Bone marrow (tissue), 2 donors: Measurements from ENCODE around the gene ACTL10.

ENCODE experiments used
- DNase-seq, 2 donors: peaks; one replicate each; lab custom pipeline; 2025; lab: John Stamatoyannopoulos, UW

ACTL10 gene

DNA sequence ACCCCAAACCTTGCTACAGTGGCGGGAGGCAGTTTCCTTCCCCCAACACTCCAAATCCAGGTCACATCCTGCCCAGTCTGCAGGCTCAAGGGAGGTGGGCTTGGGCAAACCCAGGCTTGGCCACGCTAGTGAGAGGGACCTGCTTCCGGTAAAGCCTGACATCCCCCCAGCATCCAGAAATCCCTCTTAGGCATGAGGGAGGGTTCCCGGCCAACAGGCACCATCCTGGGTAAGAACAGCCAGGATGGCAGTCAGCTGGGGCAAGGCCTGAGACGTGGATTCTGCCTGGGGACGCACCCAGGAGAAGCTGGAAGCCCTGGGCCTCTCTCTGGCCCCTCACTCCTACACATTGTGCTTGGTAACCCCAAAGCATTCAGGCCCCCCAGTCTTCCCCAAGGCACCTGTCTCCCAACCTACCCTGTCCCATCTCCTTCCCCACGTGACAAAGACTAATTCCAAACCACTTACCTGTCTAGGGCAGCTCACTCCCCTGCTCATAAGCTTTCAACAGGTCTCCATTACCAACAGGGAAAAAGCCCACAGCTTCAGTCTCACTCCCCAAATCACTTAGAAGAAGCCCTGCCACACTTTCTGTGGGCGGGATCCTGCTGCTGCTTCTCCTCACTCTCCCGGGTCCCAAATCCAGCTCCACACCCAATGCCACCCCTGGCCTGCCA, 2.5 kb upstream of the ACTL10 start:
- no peak for DNase-seq

DNA sequence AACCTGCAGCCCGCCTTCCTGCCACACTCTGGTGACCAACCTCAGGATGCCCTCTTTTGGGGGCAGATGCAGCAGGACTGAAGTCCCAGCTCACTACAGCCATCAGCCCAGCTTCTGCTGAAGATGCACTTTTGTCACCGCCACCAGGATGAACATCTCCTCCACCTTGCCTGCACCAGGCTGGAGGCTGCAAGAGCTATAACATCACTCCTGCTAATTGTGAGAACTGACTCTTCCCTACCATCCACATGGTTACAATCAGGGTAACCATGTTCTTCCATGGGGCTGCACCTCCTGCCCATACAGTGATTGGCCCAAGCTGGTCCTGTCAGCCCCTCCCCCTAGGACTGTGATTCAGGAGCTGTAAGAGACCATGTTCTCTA, 2.0 kb upstream of the ACTL10 start:
- no peak for DNase-seq

DNA sequence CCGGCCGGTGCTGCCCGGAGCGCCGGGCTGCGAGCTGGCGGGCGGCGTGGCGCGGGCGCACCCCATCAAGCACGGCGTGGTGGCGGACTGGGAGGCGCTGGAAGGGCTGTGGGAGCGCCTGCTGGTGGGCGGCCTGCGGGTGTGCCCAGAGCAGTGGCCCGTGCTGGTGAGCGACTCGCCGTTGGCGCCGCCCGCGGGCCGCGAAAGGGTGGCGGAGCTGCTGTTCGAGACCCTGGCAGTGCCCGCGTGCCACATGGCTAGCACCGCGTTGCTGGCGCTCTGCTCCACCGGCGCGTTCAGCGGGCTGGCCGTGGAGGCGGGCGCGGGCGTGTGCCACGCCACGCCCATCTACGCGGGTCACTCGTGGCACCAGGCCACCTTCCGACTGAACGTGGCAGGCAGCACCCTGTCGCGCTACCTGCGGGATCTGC, 517 bp downstream of the ACTL10 start:
- DNase-seq: peak in 1 of 2 donors; percentile 42

DNA sequence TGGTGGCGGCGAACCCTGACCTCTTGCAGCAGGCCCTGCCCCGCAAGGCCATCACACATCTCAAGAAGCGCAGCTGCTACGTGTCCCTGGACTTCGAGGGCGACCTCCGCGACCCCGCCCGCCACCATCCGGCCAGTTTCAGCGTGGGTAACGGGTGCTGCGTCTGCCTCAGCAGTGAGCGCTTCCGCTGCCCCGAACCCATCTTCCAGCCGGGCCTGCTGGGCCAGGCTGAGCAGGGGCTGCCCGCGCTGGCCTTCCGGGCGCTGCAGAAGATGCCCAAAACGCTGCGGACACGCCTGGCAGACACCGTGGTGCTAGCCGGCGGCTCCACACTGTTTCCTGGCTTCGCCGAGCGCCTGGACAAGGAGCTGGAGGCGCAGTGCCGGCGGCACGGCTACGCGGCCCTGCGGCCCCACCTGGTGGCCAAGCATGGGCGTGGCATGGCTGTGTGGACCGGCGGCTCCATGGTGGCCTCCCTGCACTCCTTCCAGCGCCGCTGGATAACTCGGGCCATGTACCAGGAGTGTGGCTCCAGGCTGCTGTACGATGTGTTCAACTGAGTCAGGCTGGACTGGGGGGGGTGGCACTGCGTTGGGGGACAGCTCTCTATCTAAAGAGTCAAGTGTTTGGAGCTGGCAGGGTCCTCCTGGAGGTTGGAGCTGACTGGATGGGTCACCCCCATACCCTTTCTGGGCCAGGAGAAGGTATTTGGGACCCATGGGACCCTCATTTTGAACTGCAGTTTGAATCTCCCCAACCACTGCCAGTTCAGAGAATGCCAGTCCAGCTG, 1.1 kb downstream of the ACTL10 start:
- peak in 1 of 2 donors; percentile 56 for DNase-seq

DNA sequence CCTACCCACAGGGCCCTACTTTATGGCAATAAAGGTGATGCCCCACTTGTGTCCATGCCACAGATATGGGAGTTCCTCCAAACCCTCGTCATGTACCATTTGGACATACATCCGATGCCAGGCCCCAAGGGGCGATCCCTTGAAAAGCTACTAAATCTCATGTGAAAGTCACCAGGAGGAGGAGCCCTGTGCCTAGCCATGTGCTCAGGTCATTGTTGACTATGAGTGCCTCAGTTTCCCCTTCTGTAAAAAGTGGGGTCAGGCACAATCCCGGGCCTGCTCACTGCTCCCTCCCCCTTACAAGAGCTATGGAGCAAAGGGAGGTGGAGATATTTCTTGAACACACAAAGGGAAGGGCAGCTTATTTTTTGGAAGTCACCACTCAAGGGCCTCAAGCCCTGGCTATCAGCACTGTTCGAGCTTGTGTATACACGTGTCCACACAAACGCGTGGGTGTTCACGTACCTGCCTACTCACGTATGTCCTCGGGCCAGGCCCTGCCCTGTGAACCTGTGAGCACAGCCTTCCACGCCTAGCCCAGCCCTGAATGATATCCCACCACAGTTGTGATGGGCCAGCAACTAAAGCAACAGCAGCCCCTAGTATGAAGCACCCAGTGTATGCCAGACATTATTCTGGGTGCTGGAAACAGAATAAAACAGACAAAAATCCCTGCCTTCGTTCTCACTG, 1.9 kb downstream of the ACTL10 start:
- DNase-seq: no peak

DNA sequence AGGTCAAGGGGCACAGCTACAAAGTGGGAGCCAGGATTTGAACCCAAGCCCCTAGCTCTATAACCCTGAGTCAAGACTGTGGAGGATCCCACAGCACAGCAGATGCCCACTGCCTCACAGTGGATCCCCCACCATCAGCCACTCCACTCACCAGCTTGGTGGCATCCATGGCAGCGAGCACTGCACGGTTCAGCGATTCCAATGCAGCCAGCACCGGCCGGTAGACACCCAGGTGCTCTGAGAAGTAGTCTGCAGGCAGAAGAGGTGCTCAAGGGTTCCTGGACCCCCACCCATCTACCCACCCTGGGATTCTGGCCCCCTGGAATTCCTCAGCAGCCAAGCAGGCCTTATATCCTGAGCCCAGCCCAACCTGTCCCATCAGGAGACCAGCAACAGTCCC, 2.5 kb downstream of the ACTL10 start:
- DNase-seq: no peak

DNA sequence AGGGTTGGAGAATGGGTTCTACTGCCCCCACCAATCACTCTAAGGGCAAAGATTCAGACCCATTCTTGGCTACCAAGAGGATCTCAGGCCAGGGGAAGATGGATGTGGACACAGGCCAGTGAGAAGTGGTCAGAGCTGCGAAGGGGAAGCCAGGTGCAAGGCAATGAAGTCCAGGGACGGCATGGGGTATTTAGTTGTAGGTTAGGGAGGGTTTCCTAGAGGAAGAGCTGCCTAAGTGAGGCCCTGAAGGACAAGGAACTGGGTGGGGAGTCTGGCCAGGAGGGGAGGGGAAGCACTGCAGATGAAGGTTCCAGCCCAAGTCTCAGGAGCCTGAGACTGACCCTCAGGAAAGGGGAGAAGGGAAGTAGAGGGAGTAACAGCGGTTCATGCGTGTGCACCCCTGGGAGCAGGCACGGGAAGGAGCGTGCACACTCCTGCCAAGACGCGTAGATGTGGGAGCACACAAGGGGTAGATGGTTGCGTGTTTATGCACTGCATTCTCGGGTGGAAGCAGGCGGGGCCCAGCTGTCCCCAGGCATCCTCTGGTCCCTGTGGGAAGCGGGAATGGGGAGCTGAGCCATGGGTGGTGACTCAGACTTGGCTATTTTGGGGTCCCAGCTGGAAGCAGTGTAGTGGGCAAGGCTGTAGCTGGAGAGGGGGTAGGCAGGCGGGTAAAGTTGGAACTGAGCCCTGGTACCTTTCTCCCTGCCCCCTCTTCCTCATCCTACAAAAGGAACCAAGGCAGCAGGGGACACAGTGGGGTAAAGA, 3.3 kb downstream of the ACTL10 start:
- no peak for DNase-seq

DNA sequence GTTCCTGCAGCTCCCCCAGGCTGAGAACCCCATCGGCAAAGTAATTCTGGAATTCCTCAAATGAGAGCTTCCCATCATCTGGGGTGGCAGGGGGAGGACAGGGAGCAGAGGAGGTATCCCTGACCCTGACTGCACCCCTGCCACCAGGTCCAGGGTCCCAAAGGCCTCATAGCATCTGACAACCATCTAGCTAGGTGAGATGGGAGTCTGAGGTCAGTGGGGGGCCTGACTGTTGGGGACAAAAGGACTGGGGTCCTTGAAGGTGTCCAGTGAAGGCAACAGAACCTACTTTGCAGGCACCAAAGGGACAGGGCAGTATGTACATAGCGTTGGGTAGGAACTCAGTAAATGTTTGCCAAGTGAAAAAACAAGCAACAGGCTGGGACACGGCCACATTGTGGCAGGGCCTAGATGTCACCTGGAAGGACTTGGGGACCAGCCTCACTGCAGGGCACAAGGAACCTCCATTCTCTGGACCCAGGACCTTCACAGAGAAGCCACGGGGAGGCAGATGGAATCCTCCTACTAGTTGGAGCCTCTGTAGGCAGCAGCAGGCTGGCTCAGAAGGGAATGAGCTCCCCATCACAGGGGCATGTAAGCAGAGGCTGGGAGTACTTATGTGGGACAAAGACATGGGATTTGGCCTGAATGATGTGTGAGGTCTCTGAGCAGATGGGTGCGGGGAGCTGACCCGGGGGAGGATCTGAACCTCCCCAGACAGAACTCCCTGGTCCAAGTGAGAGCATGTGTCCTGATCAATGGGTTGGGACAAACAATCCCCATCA, 4.2 kb downstream of the ACTL10 start:
- no peak for DNase-seq

DNA sequence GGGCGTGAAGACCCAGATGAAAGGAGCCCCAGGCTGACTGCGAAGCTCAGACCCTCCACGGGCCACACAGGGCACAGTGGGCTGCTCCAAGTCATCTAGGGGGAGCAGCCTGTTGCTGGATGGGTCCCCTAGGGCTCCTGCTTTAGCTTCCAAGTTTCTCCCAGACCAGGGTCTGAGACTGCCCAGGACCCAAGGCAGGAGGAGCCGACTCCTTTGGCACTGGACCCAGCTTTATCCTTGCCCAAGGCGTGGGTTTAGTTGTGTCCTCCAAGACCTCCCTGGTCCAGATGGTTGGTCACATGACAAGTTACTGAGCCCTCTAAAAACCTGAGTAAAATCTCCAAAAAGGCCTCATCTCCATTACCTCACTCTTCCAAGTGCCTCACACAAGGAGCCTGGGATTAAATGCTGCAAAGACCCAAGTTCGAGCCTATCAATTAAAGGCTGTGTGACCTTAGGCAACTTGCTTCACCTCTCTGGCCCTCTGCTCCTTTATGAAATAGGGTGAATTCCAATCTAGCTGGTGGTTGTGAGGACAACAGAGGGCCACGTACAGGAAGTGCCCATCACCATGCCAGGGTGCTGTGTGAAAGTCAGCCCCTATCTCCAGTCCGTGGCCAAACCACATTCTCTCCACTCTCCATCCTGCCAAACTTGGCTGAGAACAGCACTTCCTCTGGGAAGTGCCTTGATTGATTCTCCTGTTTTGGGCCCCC, 5.0 kb downstream of the ACTL10 start:
- DNase-seq: no peak

DNA sequence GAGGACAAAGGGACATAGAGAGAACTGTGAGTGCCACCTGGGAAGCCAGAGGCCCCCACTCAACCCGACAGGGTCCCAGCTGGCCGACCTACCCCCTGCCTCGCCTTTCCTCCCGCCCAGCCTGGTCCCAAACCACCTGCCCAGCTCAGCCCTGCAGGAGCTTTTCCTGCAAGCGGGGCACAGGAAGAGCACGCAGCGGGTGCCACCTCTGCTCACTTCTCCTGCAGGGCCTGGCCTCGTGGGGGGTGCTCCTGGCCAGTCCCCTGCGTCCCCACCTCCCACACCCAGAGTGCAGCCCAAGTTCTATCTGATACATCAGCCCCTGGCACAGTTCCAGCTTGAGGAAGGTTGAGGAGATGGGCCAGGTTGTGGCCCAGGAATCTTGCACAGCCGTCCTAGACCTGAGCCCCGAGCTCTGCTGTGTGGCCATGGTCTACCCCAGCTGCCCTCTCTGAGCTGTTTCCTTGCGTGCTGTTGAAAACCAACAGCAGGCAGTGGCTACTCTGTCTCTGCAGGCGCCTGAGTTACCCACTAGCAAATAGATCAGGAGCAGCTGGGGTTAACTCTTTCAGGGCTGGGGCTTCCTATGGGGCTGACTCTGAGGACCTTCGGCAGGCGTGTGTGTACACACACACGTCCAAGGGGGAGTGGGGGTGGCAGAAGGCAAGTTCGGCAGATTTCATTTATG, 5.8 kb downstream of the ACTL10 start:
- DNase-seq: no peak

DNA sequence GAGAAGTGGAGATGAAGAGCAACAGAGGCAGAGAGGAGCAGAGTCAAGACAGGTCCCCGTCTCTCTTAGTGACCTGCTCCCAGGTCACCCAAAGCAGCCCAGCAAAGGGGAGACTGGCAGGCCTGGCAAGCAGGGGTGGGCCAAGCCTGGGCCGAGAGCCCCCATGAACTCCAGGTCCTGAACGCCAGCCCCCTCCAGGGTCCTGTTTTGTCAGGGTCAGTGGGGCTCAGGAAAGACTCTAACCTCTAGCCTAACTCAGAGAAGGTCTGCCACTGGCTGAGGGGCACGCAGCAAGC, 6.3 kb downstream of the ACTL10 start:
- no peak for DNase-seq

DNA sequence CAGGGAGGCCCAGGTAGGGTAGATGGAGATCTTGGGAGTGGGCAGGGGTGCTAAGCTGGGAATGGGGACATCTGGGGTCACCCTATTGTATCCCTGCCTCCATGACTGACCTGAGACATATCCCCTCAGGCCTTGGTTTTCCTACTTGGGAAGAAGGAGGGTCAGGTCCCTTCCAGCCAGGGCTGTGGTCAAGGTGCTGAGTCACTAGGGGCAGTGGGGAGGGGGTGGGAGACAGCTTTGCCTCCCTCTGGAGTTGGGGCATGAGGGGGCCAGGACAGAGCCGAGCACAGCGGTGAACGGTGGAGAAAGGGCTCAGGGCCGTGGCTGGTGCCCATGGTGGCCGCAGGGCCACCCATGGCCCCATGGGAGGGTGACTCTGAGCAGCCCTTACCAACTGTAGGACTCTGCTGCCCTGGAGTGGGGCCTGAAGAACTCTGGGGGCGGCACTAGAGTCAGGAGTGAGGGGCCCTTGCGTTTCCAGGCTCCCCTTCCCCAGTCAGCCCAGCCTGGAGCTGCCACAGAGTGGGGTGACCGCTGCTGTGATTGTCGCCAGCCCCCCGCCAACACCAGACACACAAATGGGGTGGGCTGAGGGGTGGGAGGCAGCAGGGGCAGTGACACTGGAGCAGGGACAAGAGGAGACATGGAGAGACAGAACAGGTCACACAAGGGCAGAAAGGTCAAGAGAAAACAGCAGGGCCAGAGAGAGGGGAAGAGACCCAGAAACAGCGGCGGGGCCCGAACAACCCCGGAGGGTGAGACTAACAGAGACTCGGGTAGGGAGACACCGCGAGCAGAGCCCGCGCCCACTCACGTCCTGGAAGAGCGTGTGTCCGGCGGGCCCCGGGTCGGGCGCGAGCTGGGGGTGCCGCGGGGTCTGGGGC, 6.9 kb downstream of the ACTL10 start:
- DNase-seq: no peak

DNA sequence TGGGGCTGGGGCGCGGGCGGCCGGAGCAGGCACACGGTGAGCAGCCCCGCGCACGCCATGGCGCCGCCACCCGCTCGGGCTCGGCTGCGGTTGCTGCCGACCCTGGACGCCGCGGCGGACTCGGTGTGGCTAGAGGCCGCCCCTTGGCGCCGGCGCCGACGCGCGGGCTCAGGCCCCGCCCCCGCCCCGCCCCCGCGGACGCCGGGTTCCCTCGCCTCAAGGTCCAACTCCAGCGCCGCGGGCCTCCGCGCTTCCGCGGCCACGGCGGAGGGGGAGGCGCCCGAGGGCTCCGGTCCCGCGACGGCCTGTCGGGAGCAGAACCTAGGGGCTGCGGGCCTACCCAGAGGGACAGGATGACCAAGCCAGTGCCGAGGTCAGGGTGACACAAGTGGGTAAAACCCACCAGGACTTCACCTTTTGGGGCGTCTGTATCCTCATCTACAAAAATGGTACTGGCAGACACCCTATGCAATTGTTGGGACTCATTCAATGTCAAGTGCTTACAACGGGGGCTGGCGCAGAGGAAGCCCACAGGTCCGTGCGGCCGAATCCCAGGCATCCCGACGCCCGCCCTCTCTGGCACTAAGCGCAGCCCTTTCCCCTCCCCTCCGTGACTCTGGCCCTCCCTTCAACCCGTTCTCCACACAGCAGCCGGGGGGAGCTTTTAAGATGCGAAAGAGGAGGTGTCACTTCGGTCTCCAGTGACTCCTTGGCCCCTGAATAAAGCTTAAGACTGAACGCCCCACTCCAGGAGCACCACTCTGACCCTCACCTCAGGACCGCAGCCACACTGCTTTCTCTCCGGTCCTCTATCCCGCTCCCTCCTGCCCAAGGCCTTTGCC, 7.8 kb downstream of the ACTL10 start, which contains the start of gene NECAB3:
Gene NECAB3, minus strand, starts transcription at position 135 of the 842 bp plus-strand sequence. Its CDS starts 76 bp downstream, at position 59.
- DNase-seq: peak in 1 of 2 donors; percentile 52

DNA sequence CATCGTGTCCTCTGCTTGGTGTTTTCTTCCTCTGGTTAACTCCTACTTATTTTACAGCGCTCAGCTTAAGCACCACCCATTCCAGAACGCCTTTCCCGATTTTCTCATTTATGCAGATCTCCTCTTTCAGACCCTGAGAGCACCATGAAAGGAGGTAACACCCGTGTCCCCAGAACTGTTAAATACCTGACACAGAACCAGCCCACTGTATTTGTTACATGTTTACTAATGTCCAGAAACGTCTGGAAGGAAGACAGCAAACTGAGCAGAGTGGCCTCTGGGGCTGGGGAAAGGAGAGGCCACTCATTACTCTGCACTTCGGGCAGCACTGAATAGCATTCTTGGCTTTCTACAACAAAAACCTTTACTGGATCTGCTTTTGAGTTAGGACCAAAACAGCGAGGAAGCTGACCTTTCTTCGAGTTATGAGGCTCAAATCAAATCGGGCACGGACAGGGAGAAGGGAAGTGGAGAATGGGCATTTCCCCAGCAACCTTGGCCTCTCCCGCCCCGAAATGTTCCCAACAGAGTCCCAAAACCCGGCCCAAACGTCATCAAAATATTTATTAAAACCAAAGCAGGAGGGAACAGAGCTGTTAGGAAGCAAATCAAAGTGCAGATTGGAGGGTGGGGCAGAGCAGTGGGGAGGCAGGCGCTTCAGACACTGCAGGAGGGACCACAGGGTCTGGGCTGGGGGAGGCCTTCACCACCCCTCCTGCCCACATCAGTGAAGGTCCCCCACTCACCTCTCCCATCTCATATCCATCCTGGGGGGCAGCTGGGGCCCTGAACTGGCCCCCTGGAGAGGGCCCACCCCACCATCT, 8.6 kb downstream of the ACTL10 start:
- no peak for DNase-seq

DNA sequence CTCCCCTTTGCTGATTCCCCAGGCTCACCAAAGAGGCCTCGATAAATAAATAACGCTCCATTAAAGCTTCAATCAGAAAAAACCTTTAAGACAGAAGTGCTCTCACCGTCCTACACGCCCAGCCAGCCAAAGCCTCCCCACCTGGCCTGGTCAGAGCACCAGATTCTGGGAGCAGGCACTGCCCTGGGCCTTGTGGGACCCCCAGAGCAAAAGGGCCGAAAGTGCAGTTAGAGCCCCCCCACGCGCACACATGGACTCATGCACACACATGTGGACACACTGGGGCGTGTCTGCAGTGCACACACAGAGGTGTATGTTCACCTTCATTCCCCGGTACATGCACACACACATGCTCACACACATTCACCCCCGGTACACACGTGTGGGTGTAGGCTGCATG, 9.4 kb downstream of the ACTL10 start:
- no peak for DNase-seq

DNA sequence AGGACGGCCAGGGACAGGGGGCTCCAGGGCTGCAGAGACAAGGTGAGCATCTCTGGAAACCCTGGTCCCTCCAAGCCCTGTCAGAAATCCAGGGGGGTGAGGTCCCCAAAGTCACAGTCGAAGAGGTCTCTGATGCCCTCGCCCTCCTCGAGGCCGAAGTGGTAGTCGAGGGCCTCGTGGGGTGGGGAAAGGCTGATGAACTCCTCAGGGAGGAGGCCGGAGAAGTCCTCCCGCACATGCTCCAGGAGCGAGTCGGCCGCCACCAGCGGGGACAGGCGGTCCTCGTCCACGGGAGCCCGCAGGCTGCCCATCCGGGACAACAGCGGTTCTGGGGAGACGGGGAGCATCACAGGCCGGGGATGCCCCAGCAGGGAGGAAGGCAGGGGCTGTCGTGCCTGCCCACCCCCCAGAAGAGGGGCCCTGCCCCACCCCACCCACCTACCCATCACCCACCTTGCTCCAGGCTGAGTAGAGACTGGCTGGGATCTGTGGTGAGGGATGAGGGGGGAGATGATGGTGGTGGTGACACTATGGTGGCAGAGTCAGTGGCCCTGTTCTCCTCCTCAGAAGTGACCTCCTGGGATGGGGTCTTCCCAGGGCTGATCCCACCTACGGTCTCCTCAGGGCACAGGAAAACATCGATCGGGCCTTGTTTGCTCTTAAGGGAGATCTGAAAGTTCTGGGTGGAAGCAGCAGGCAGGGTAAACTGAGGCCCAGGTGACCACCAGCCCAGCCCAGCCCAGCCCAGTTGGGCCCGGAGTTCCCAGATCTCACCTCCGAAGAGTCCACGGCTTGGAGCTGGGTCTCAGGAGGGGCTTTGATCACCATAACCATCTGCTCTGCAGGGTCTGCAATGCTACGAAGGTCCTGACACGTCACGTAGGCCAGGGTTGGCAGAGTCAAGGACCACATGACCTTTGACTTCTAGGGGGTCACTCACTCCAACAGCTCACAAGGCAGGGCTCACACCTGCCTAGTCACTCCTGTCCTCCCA, 10.2 kb downstream of the ACTL10 start:
- DNase-seq: no peak
